ENCODE data around the gene GAGE13.

GRCh38 chrX:49284212-49284611 lies 47.2 kb upstream of the GAGE13 start:
- TF ChIP-seq, protein P1, sequence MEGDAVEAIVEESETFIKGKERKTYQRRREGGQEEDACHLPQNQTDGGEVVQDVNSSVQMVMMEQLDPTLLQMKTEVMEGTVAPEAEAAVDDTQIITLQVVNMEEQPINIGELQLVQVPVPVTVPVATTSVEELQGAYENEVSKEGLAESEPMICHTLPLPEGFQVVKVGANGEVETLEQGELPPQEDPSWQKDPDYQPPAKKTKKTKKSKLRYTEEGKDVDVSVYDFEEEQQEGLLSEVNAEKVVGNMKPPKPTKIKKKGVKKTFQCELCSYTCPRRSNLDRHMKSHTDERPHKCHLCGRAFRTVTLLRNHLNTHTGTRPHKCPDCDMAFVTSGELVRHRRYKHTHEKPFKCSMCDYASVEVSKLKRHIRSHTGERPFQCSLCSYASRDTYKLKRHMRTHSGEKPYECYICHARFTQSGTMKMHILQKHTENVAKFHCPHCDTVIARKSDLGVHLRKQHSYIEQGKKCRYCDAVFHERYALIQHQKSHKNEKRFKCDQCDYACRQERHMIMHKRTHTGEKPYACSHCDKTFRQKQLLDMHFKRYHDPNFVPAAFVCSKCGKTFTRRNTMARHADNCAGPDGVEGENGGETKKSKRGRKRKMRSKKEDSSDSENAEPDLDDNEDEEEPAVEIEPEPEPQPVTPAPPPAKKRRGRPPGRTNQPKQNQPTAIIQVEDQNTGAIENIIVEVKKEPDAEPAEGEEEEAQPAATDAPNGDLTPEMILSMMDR (IDR thresholded peaks at IDR 0.05; ENCODE audit: control extremely low read depth in 1 of 3, insufficient read depth in 1 of 3, low read depth in 1 of 3, low read length in 3 of 3) = no peak
- no peak for TF ChIP-seq TAF1 (IDR thresholded peaks at IDR 0.05; ENCODE audit: low read depth, low read length)
- TF ChIP-seq RNF2 (IDR thresholded peaks at IDR 0.05; ENCODE audit: borderline replicate concordance, low read depth, low read length, missing control alignments, poor library complexity, severe bottlenecking) = no peak
- no peak for TF ChIP-seq GABPA (IDR thresholded peaks at IDR 0.05; ENCODE audit: borderline replicate concordance, insufficient read depth, low read length)
- TF ChIP-seq EZH2 (IDR thresholded peaks at IDR 0.05; ENCODE audit: low read depth, low read length, severe bottlenecking) = no peak
- no peak for TF ChIP-seq RAD21 (IDR thresholded peaks at IDR 0.05 in 1 of 2, conservative IDR thresholded peaks at IDR 0.05 in 1 of 2; ENCODE audit: low read depth in 2 of 2, low read length in 2 of 2)
- no peak for TF ChIP-seq POLR2A (IDR thresholded peaks at IDR 0.05; ENCODE audit: control extremely low read depth in 1 of 2, low read depth in 2 of 2, low read length in 2 of 2)
- no peak for TF ChIP-seq EP300 (IDR thresholded peaks at IDR 0.05; ENCODE audit: borderline replicate concordance in 1 of 2, low read depth in 2 of 2, low read length in 2 of 2)
- TF ChIP-seq POU5F1 (IDR thresholded peaks at IDR 0.05; ENCODE audit: low read depth, low read length) = no peak
- no peak for TF ChIP-seq BRCA1 (IDR thresholded peaks at IDR 0.05; ENCODE audit: low read depth, low read length)
- TF ChIP-seq POLR2AphosphoS5 (IDR thresholded peaks at IDR 0.05; ENCODE audit: low read depth, low read length) = no peak
- no peak for TF ChIP-seq EGR1 (IDR thresholded peaks at IDR 0.05; ENCODE audit: borderline replicate concordance, low read depth, low read length)
- TF ChIP-seq, protein P2, sequence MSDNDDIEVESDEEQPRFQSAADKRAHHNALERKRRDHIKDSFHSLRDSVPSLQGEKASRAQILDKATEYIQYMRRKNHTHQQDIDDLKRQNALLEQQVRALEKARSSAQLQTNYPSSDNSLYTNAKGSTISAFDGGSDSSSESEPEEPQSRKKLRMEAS (IDR thresholded peaks at IDR 0.05) = no peak
- TF ChIP-seq ATF3 (IDR thresholded peaks at IDR 0.05; ENCODE audit: insufficient read depth, low read depth, low read length) = no peak
